GM18526 (cell line): ENCODE data around the gene ESYT3.

Experiments
- POLR2A ChIP-seq: IDR thresholded peaks from 3 replicates; pipeline ENCODE4 v1.6.1; 2011; ENCODE audit not compliant: insufficient read length; ENCODE audit errors: extremely low read depth

The ESYT3 gene

DNA sequence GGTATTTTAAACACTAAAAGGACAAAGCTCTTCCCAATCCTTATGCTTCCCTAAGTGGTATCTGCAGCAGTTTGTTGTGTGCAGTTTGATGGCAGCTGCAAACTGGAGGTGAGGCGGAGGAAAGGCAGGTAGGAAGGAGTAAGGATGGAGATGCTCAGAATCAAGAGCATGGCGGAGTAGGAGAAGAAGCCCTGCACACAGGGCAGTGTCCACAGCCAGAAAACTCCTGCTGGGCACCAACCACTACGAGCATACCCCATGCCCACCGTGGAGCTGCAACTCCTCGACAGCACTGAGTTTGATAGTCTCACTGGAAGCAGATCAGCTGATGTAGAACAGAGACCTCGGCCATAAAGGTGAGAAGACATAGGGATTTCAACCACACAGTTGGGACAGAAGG is 30.3 kb upstream of the ESYT3 start:
- TF ChIP-seq POLR2A: no peak

DNA sequence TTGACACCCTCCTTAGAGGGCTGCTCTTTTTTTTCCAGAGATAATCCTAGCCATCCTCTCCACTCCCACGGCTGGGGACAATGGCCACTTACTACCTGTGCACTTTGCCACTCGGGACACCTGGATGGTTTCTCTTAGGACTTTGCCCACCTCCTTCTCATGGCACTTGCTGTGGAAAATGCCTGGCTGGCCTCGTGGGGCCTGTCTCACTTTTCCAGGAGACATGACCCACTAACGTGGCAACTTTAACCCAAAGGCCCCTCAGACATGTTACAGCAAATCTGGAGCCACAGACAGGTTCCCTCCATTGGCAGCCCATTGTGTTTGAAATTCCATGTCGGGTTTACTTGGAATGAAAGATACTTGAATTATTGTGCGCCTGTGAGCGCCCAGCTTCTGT is 29.4 kb upstream of the ESYT3 start:
- TF ChIP-seq POLR2A: no peak

DNA sequence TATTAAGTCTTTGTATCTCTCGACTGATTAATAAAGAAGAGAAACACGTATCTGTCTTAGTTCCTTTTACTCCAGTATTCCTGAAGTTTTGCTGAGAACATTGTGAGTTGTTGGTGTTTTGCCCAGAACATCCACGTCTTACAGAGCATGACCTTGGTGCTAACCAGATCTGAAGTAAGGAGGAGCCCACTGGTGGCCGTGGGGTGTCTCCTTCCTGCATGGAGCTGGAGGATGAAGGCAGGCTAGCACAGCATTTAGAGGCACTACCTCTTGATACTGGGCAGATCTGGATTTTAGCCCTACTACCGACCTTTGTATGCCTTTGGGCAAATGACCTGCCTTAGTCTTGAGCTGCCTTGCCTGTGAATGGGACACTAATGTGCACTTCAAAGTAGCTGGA is 28.9 kb upstream of the ESYT3 start:
- TF ChIP-seq POLR2A: no peak

DNA sequence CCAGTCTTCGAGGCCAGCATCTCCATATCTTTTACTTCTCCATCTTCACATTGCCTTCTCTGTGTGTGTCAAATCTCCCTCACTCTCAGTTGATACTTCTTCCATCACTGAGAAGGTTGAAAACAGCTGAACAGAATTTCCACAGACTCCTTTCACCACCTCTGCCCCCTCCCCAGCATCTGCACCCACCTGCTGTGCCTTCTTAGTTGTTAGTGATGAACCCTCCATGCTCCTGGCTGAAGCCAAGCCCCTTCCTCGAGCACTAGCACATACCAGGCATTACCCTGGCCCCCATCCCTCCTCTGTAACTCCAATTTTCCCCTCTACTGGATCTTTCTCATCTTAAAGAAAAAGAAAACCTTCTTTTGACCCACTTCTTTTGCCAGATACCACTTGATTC is 27.8 kb upstream of the ESYT3 start:
- no peak for TF ChIP-seq POLR2A

DNA sequence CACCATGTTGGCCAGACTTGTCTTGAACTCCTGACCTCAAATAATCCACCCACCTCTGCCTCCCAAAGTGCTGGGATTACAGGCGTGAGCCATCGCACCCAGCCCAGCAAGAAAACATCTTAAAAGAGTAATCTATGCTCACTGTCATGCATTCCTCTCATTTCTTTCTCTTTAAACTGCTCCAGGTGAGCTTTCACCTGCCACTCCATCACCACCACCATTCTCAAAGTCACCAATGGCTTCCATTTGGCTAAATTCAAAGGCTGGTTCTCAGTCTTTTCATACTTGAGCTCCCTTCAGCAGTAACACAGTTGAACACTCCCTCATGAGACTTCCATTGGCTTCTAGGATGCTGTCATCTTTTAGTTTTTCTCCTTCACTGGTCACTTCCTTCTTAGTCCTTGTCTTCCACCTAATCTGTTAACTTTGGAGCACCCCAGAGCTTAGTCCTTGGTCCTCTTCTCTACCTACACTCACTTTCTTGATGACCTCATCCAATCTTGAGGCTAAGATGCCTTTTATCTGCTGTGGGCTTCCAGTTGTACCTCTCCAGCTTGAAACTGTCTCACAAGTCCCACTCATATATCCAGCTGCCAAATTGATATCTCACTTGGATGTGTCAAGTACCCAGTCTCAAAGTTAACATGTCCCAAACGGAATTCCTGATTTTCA is 27.0 kb upstream of the ESYT3 start:
- no peak for TF ChIP-seq POLR2A

- TF ChIP-seq POLR2A: no peak
Measured at GRCh38 chr3:138408751-138409570, 25.5 kb upstream of the ESYT3 start.

GRCh38 chr3:138412821-138413551 is 21.4 kb upstream of the ESYT3 start:
- no peak for TF ChIP-seq POLR2A

- no peak for TF ChIP-seq POLR2A
Measured at GRCh38 chr3:138417559-138417982, 16.8 kb upstream of the ESYT3 start.

DNA sequence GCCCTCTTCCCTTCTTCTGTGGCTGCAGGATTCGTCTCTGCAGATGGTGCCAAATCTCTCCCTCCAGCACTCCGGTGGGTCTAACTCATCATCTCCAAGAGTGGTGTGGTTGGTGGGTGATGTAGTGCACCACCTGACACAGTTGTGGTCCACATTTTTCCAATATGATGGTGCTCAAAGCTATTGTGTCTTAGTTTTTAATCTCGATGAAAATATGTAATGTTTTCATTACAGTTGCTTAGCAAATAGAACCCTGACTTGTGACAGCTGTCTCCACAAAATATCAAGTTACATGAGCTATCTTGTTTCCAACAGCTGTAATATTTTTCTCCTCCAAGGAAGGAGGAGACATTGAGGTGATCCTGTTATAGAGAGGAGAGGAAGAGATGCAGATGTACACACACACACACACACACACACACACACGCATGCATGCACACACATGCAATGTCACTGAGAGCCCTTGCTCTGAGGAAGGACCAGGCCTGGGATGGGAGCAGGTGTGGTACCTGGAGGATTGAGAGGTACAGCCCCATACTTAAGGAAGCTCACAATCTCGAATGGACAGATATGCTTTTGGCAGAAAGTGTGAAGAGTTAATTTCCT is 15.7 kb upstream of the ESYT3 start:
- TF ChIP-seq POLR2A: no peak

DNA sequence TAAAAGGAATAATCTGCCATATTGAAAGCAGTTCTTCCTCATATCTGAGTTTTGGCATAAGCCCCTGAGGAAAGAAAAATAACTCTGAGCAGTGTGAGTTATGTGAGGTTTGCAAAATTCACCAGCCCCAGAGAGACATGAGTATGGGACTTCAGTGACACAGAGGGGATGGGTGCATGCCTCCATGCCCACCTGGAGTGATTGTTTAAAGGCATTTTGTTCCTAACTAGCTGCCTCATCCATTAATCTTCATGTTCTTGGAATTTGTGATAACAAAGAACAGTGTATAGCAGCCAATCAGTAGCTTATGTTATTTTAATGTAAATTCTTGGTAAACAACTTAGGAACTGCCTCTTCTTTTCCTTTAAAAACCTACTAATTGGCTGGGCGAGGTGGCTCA is 11.1 kb upstream of the ESYT3 start:
- TF ChIP-seq POLR2A: no peak

DNA sequence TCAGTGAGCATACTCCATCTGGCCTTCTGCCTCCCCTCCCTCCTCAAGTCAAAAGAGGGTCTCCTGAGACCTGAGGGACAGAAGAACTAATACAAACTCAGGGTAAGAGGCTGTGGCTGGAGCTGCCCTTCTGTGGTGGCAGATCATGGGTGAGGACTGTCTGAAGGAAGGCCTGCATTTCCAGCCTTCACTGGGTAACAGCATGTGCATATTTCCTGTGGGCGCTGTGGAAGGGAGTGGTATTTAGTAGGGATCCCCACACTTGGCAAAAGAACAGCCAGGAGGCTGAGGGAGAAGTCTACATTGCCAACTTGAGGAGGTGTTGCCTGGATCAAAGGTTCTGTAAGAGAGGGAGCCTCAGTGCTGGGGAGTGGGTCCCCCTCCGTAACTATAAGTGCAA is 10.1 kb upstream of the ESYT3 start:
- TF ChIP-seq POLR2A: no peak

- no peak for TF ChIP-seq POLR2A
Measured at GRCh38 chr3:138426211-138426610, 8.2 kb upstream of the ESYT3 start.

DNA sequence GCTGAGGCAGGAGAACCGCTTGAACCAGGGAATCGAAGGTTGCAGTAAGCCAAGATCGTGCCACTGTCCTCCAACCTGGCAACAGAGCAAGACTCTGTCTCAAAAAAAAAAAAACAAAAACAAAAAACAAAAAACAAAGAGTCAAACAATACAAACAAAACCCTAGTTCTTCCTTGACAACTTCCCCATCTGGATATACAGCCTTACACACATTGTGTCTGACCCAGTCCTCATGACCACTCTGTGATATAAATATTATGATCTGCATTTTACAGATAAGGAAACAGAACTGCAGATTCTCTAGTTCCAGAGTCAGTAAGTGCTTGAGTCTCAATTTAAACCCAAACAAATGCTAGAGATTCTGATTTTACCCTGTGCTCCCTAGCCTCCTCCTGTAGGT is 4.8 kb upstream of the ESYT3 start:
- TF ChIP-seq POLR2A: no peak

DNA sequence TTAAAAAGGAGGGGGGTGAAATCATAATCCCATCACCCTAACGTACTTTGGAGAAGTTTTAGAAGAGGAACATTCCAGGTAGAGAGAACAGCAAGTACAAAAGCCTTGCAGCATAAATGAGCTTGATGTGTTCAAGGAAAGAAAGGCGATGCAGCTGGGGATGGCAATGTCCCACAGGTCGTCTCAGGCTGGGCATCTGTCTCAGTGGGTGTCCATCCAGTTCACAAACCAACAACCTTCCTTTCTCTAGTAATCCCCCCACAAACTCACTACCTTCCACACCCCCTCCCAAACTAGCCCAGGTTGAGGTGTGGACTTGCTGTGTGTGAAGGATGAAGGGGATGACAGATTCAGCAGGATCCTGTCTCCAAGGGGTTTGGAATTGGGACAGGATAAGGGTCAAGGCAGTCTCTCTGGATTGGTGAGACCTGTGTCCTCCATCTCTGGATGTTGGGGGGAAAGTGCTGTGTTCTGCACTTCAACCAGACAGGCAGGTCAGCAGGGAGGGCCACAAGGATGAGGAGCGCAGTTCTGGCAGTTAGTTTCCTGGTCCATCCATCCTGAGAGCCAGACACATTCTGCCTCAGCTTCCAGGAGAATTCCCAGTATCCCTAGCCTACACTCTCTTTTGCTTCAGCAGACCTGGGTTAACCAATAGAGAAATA is 1.7 kb upstream of the ESYT3 start:
- TF ChIP-seq POLR2A: no peak

DNA sequence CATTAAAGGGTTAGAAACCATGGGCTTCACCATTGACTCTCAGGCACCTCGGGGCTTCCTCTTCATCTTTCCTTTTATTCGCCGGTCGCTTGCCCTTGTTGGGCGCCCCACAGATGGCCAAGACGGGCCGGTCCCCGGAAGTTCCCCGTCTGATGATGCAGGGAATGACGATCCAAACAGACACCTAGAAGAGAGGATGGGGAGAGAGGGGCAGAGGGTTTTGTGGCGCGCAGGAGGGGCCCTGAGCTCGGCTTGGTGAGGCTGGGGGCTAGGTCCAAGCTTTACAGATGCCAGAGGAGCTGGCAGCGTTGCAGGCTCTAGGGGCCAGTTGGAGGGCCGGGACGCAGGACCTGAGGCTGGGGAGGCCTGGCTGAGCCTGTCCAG is 532 bp upstream of the ESYT3 start:
- TF ChIP-seq POLR2A: no peak
